Activated naive CD4-positive, alpha-beta T cell treated with anti-CD3 and anti-CD28 coated beads for 36 hours (primary cell): ENCODE measurements around the gene OGFRL1. TPM values are rescaled to one million over a fixed set of nuclear protein-coding genes. Genes with fewer than 3 reads are reported as not detected.

Experiments used
- CTCF ChIA-PET: fragments of 350-600 bp; sonication (Branson Sonifier 250); formaldehyde crosslinking; loops from one replicate; lab custom pipeline; 2021; ENCODE audit warnings: antibody characterized with exemption; lab: Charles Lee
- DNase-seq: peaks from one replicate; pipeline ENCODE4 v3.0.0-alpha.2; 2020
- H3K27ac Mint-ChIP-seq: one replicate; pipeline ENCODE4 v1.8.0; 2021; ENCODE audit warnings: mild to moderate bottlenecking, mixed read lengths
- H3K27me3 Mint-ChIP-seq: one replicate; pipeline ENCODE4 v1.8.0; 2021; ENCODE audit warnings: low read depth, mixed read lengths
- H3K36me3 Mint-ChIP-seq: one replicate; pipeline ENCODE4 v1.8.0; 2021; ENCODE audit warnings: low read depth, mixed read lengths
- H3K4me1 Mint-ChIP-seq: one replicate; pipeline ENCODE4 v1.8.0; 2021; ENCODE audit warnings: low read depth, mixed read lengths
- H3K4me3 Mint-ChIP-seq: one replicate; pipeline ENCODE4 v1.8.0; 2021; ENCODE audit warnings: mild to moderate bottlenecking, moderate library complexity, mixed read lengths
- H3K9me3 Mint-ChIP-seq: one replicate; pipeline ENCODE4 v1.8.0; 2021; ENCODE audit warnings: mixed read lengths
- intact Hi-C: fragments of 100-400 bp; cut with micrococcal nuclease; formaldehyde crosslinking; loops from one replicate; pipeline ENCODE4 v1.15.1; 2023
- total RNA-seq, 2 experiments: library from RNA; stranded (reverse); gene quantifications; one replicate each; pipeline ENCODE4 v1.2.3, GENCODE V29; 2021

Gene OGFRL1
- total RNA-seq, result 1 to 10 TPM; 2.6 to 3.1 TPM

DNA sequence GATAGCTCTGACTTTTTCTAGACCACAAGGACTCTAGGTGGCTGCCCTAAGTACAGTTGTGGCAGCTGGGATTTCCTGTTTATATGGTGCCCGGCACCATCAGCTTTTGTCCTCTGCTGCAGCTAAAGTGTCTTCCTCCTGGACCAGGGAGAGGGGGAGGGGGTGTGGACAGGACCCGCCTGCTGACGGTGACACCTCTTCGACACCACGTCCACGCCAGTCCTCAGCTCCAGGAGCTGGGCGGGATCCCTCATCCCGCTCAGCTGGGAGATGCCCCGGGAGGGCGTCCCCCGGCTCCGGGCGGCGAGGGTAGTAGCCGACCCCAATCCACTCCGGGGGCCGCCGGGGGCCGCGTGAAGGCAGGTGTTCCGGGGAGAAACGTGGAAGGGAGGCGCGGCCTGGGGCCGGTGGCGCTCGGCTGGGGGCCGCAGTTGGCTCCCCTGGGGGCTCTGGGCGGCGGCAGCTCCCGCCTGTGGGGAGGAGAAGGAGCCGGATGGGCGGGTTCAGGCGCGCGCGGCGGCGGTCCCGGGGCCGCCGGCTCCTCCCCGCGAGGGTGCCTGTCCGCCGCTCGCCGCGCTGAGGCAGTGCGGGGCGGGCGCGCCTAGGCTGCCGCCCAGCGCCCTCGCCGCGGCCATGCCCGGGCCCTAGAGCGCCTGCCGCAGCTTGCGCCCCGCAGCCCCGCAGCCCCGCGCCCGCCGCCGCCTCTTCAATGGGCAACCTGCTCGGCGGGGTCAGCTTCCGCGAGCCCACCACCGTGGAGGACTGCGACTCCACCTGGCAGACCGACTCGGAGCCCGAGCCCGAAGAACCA is at the start of gene OGFRL1:
Gene OGFRL1, plus strand, starts transcription at position 584 of the 811 bp plus-strand sequence. Its CDS starts 126 bp downstream, at position 710.
- H3K27me3 Mint-ChIP-seq, result peaks cover 7% of the 10 kb centered on the region
- intact Hi-C loops, result loop anchor here (1.0 to 10.0 kb wide), 4 partner anchors 60 to 875 kb away; partner anchors contain the start of genes FAM135A and SMAP1
- peaks cover 22% of the 10 kb centered on the region for H3K4me1 Mint-ChIP-seq
- peak; percentile 63 for DNase-seq
- peak within 1 kb of the TSS; percentile 72 for H3K4me3 Mint-ChIP-seq
- H3K36me3 Mint-ChIP-seq, result no peaks in the 10 kb centered on the region
- CTCF ChIA-PET, result interaction anchor here (0.6 to 1.1 kb wide), 4 partner anchors 58 to 855 kb away, joined by 3 read pairs; no protein-coding TSS in a partner anchor
- peak within 1 kb of the TSS; percentile 31 for H3K27ac Mint-ChIP-seq
- no peaks in the 10 kb centered on the region for H3K9me3 Mint-ChIP-seq

GRCh38 chr6:71239694-71240093 is 48.9 kb upstream of the OGFRL1 start:
- Mint-ChIP-seq H3K27ac (no peak overlapping the region), H3K27me3 (peaks cover 4% of the 10 kb centered on the region), H3K9me3 (peaks cover 4% of the 10 kb centered on the region), H3K4me1 (no peaks in the 10 kb centered on the region), H3K36me3 (no peaks in the 10 kb centered on the region), H3K4me3 (no peak overlapping the region)
- intact Hi-C loops, result no loop called here
- DNase-seq, result no peak
- CTCF ChIA-PET, result no interaction called here

DNA sequence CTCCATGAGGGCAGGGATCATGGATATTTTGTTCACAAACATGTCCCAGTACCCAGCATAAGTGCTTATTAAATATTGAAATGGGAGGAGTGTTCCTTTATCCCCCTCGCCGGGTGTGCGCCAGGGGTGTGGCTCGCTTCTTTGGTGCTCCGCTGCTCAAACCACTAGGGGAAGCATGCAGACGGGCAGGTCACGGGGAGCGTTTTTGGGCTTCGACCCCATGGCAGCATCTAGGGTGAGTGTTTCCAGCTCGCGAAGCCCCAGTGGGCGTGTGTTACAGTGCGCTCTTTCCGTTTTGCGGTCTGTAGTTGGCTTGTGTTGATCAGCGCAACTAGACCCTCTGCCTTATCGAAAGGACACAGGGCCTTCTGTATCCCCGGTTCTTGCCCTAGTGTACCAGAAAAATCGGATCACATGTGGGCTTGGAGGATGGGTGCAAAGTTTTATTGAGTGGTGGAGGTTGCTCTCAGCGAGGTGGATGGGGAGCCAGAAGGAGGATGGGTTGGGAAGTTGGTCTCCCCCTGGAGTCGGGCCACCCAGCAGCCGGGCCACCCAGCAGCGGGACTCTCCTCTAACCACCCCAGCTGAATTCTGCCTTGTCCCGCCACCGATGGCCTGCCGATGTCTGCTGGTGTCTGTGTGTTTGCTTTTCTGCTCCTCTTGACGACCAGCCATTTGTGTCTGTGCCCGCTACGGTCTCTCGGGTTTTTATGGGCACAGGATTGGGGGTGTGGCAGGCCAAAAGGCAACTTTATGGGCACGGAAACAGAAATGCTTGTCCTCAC is 43.2 kb upstream of the OGFRL1 start:
- no peak overlapping the region for H3K27ac Mint-ChIP-seq
- DNase-seq, result no peak
- intact Hi-C loops, result no loop called here
- peaks cover 6% of the 10 kb centered on the region for H3K4me1 Mint-ChIP-seq
- H3K4me3 Mint-ChIP-seq, result no peak overlapping the region
- H3K36me3 Mint-ChIP-seq, result no peaks in the 10 kb centered on the region
- peaks cover 4% of the 10 kb centered on the region for H3K9me3 Mint-ChIP-seq
- H3K27me3 Mint-ChIP-seq, result peaks cover 3% of the 10 kb centered on the region
- CTCF ChIA-PET, result no interaction called here

DNA sequence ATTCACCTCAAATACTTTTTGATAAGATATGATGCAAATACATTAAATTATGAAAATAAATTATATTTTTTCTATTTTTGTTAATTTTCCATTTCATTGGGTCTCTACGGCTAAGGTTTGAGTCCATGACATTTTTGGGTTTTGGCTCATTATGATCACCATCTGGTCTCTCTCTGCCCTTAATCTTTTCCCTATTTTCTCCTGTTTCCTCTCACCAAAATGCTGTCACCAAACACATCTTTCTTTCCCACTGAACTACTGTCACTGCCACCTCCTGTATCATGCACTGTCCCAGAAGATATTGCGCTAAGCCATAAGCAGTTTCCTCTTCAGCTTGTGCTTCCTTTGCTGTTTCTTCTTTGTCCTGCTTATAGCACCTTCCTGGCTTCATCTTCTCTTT is 42.0 kb upstream of the OGFRL1 start:
- CTCF ChIA-PET, result no interaction called here
- no peak overlapping the region for H3K27ac Mint-ChIP-seq
- intact Hi-C loops, result no loop called here
- no peak overlapping the region for H3K4me3 Mint-ChIP-seq
- no peaks in the 10 kb centered on the region for H3K27me3 Mint-ChIP-seq
- H3K9me3 Mint-ChIP-seq, result peaks cover 4% of the 10 kb centered on the region
- H3K36me3 Mint-ChIP-seq, result no peaks in the 10 kb centered on the region
- DNase-seq, result no peak
- peaks cover 6% of the 10 kb centered on the region for H3K4me1 Mint-ChIP-seq

DNA sequence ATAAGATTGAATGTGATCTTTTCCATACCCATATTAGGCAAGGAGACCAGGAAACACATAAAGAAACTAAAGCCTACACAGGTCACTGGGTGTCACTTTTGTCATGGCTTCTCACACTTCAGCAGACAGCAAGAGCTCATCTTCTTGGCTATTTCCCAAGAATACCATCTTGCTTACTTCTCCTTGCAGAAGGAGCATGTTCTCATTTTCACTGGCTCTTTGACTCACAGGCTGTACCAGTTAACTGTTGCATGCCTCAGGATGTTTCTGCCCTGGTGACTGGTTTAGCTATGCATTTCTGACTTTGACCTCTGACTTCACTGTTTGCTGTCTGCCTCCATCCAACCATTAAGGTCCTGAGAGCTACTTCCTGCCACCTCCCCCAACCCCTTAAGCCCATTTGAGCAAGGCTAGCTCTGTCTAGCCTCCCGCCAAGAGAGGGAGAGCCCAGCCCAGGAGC is 40.3 kb upstream of the OGFRL1 start:
- intact Hi-C loops, result no loop called here
- H3K9me3 Mint-ChIP-seq, result no peaks in the 10 kb centered on the region
- H3K27ac Mint-ChIP-seq, result no peak overlapping the region
- CTCF ChIA-PET, result interaction anchor here (0.5 to 1.3 kb wide), 3 partner anchors 19 to 147 kb away, joined by 3 to 5 read pairs (median 3); no protein-coding TSS in a partner anchor
- no peak overlapping the region for H3K4me3 Mint-ChIP-seq
- H3K27me3 Mint-ChIP-seq, result peaks cover 2% of the 10 kb centered on the region
- DNase-seq, result no peak
- no peaks in the 10 kb centered on the region for H3K36me3 Mint-ChIP-seq
- H3K4me1 Mint-ChIP-seq, result peaks cover 6% of the 10 kb centered on the region

DNA sequence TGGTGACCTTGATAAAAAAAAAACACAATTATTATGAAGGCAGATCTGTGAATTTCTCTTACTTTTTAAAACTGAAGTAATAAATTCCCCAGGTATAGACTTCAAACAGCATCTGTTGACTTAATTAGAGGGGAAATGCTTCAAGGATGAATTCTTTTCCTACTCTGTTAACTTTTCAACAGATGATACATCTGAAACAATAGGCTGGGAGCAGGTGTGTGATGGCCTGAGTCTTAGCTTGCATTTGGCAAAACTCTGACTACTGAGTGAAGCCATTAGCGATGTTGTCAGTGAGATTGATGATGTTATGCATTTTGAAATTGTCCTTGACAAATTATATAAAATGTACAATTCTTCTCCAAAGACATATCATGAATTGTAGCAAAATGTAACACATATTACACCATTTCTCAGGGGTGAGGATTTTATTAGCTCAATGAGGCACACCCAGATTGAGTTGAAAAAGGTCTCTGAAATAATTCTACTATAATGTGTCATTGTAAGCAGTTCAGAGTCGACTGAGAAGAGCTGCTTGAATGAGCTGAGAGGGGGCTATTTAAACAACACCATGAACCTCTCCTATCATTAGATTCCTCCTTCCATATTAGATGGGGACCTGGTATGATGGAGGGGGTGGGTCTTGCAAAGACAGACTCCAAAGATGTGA is 39.6 kb upstream of the OGFRL1 start:
- Mint-ChIP-seq H3K4me3 (no peak overlapping the region), H3K9me3 (no peaks in the 10 kb centered on the region), H3K27ac (no peak overlapping the region), H3K4me1 (peaks cover 6% of the 10 kb centered on the region), H3K27me3 (peaks cover 2% of the 10 kb centered on the region), H3K36me3 (no peaks in the 10 kb centered on the region)
- intact Hi-C loops, result no loop called here
- no peak for DNase-seq
- CTCF ChIA-PET, result interaction anchor here (1.3 kb wide), 1 partner anchor 20 kb away, joined by 3 read pairs; no protein-coding TSS in a partner anchor

DNA sequence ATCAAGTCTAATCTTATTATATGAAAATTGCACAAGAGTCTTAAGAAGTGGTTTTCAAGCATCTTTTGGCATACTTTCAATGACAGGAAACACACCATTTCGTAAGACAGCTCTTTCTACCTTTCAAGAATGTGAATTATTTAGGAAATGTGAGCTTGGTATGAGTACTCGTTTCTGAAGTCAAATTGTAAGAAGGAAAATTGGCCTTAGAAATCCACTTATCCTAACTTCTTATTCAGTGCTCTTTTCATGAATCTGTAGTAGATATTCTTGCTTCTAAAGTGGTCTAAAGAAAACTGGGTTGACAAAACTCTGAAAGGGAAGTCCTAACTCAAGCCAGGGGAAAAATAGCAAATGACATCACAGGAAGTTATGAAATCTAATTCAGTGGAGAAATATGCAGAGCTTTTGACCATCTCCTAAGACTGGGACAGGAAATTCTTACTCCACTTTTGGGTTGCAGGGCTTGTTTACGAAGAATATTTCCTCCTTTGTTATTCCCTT is 38.5 kb upstream of the OGFRL1 start:
- H3K4me1 Mint-ChIP-seq, result peaks cover 6% of the 10 kb centered on the region
- intact Hi-C loops, result no loop called here
- H3K27ac Mint-ChIP-seq, result no peak overlapping the region
- no peak overlapping the region for H3K4me3 Mint-ChIP-seq
- no peaks in the 10 kb centered on the region for H3K36me3 Mint-ChIP-seq
- peaks cover 2% of the 10 kb centered on the region for H3K27me3 Mint-ChIP-seq
- no peak for DNase-seq
- no peaks in the 10 kb centered on the region for H3K9me3 Mint-ChIP-seq
- CTCF ChIA-PET, result no interaction called here

DNA sequence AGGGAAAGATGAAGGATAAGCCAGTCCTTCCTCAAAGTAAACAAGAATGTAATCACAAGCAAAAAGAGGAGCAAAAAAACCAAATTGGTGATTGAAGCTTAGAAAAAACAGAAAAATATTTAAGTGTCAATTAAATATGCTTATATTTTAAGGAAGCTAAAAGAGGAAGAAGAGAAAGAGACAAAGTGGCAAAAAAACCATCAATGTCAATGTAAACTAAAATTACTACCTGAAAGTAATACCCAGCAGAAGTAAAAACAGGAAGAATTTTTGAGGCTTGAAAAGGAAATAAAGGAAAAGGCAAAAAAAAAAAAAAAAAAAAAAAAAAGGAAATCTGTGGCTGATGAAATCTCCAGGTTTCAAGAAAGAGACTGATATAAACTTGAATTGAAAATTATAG is 36.2 kb upstream of the OGFRL1 start:
- H3K9me3 Mint-ChIP-seq, result no peaks in the 10 kb centered on the region
- no peak overlapping the region for H3K27ac Mint-ChIP-seq
- intact Hi-C loops, result no loop called here
- H3K27me3 Mint-ChIP-seq, result peaks cover 2% of the 10 kb centered on the region
- H3K4me3 Mint-ChIP-seq, result no peak overlapping the region
- CTCF ChIA-PET, result no interaction called here
- DNase-seq, result no peak
- no peaks in the 10 kb centered on the region for H3K36me3 Mint-ChIP-seq
- H3K4me1 Mint-ChIP-seq, result peaks cover 6% of the 10 kb centered on the region

GRCh38 chr6:71252960-71253359 is 35.7 kb upstream of the OGFRL1 start:
- intact Hi-C loops, result no loop called here
- no peak for DNase-seq
- H3K9me3 Mint-ChIP-seq, result no peaks in the 10 kb centered on the region
- CTCF ChIA-PET, result no interaction called here
- peaks cover 6% of the 10 kb centered on the region for H3K4me1 Mint-ChIP-seq
- H3K4me3 Mint-ChIP-seq, result no peak overlapping the region
- H3K36me3 Mint-ChIP-seq, result no peaks in the 10 kb centered on the region
- H3K27me3 Mint-ChIP-seq, result peaks cover 2% of the 10 kb centered on the region
- H3K27ac Mint-ChIP-seq, result no peak overlapping the region

- no peak for DNase-seq
- Mint-ChIP-seq H3K36me3 (no peaks in the 10 kb centered on the region), H3K4me1 (peaks cover 6% of the 10 kb centered on the region), H3K9me3 (no peaks in the 10 kb centered on the region), H3K27me3 (peaks cover 2% of the 10 kb centered on the region), H3K4me3 (no peak overlapping the region), H3K27ac (no peak overlapping the region)
- CTCF ChIA-PET, result no interaction called here
- intact Hi-C loops, result no loop called here
These were observed 34.3 kb upstream of the OGFRL1 start for GRCh38 chr6:71254323-71254722.

DNA sequence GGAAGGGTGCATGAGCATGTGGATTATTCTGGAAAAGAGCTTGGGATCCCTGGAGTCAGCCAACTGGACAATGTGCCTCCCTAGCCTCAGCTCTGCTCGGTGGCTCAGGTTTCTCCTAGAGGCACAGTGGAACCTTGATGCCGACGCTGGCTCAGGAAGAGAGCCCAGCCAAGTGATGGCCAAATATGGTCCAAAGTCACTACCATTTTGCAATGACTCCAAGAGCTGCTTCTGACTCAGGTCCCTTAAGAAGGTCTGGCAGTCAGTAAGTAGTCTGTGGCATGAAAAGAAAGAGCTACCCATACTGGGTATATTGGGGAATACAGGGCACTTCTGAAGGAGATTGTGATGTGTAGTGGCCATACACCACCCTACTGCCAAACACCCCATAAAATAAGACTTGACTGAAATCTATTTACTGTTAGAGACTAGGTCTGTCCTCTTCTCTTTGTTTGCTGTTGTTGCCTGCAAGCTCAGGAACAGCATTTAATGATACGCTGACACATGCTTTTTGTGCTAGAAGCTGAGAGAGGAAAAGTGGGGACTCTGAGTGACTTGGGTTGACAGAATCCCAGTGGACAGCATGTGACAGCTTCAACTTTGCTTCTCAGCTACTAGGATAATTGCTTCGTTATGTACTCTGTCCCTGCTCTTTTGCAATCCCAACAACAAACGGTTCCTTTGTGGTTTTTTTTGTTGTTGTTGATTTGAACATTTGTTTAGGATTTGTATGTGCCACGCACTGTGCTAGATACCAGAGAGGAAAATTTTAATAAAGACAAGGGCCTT is 30.3 kb upstream of the OGFRL1 start:
- H3K36me3 Mint-ChIP-seq, result no peaks in the 10 kb centered on the region
- no peak overlapping the region for H3K4me3 Mint-ChIP-seq
- CTCF ChIA-PET, result interaction anchor here (0.6 kb wide), 1 partner anchor 55 kb away, joined by 3 read pairs; no protein-coding TSS in a partner anchor
- H3K27me3 Mint-ChIP-seq, result peaks cover 8% of the 10 kb centered on the region
- intact Hi-C loops, result no loop called here
- no peak overlapping the region for H3K27ac Mint-ChIP-seq
- DNase-seq, result no peak
- H3K9me3 Mint-ChIP-seq, result no peaks in the 10 kb centered on the region
- H3K4me1 Mint-ChIP-seq, result no peaks in the 10 kb centered on the region
